Measurements from ENCODE around the gene AMOTL1. TPM values are rescaled to one million over a fixed set of nuclear protein-coding genes. Genes with fewer than 3 reads are reported as not detected.
A peak's percentile ranks its signal among the peaks of the same experiment; 100 is the strongest.

The AMOTL1 gene
- total and polyA plus RNA-seq, 12 donors = 3.1 to 115 (median 68.3) TPM

DNA sequence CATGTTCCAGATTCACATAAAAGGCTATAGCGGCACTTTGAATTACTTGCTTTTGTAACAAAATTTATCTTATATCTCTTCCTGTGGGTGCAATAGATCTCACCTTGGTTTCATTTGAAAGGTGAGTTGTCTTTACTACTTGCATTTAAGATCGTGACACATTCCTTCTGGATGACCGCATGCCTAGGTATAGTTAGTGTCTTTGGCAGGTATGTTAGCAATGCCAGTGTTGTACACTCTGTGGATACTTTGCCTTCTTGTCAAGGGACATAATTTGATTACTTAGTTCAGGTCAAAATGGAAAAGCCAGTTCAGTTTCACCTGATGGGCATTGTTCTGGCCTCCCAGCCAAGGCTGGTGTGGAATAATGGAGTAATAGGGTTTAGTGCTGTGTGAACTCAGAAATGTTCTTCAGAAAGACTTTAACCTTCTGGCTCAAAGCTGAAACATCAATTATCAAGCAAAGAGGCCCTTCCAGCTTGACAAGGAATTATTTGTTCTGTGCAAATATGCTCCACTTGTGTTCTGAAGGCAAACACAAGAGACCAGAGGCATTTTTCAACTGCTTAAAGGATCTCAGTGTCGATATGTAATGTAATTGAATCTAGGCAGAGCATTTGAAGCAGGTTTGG lies 64.6 kb downstream of the AMOTL1 start:
- no peak overlapping the region for H3K4me3 ChIP-seq
- peaks cover 0 to 92% (median 36%) of the 10 kb centered on the region in 9 donors for H3K36me3 ChIP-seq
- H3K4me1 ChIP-seq = peaks cover 0 to 33% (median 6%) of the 10 kb centered on the region in 9 donors
- TF ChIP-seq CTCF (IDR thresholded peaks at IDR 0.05) = no peak
- H3K27me3 ChIP-seq = no peaks in the 10 kb centered on the region
- no peaks in the 10 kb centered on the region for H3K9me3 ChIP-seq
- intact Hi-C loops (cut with DNase I) = no loop called here
- no peak overlapping the region for H3K27ac ChIP-seq
- no peak for DNase-seq
- WGBS, 2 donors = 97 to 98% methylated on average over 4 of the region's 4 CpGs
- no peak for ATAC-seq

DNA sequence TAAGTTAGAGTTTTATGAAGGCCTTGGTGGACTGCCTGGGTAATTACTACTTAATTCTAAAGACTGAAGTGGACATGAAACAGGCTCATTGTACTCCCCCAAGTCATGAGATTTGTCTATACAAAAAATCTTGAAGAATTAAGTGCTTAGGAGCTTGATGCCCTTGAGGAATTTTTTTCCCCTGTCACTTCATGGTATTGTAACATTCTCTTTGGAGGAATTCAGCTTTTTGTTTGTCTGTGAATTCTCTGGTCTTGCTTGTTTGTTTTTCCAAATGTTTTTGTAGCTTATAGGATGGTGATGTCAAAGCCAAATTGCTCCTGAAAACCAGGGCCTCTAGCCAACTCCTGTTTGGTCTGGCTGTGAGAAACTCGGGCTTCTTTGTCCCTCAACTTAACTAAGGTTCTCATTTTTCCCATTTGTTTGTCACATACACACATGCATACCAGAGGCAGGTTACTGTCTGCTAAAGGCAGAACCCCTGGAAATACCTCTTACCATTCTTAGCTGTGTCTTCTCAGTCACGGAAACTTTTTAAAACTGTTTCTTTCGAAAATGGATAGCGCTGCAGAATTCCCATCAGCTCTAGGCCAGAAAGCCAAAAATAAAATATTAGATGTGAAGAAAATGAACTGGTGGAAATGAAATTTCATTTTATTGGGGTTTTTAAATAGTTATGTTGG lies 66.9 kb downstream of the AMOTL1 start:
- peak overlapping the region in 1 of 10 donors; percentile 4 for H3K27ac ChIP-seq
- ATAC-seq (no peak), DNase-seq (no peak)
- 75 to 80% methylated on average over 4 of the region's 4 CpGs for WGBS, 2 donors
- intact Hi-C loops (cut with DNase I) = no loop called here
- no peaks in the 10 kb centered on the region for H3K9me3 ChIP-seq
- no peak for TF ChIP-seq CTCF (IDR thresholded peaks at IDR 0.05)
- peaks cover 0 to 82% (median 32%) of the 10 kb centered on the region in 9 donors for H3K36me3 ChIP-seq
- no peaks in the 10 kb centered on the region for H3K27me3 ChIP-seq
- peaks cover 0 to 53% (median 17%) of the 10 kb centered on the region in 9 donors for H3K4me1 ChIP-seq
- H3K4me3 ChIP-seq = no peak overlapping the region

DNA sequence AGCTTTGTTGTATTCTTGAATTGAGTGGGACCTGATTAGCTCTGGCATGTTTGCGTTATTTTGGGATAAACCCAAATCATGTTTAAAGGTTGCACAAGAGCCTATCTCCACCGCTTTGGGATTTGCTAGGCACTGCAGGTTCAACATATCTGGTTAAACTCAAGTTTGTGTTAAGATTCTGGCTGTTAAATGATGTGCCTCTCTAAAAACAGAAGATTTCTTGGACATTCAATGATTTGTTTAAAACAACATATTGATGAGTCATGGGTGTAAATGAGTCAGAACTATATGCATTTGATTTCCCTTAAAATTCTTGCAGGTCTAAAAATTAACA lies 67.4 kb downstream of the AMOTL1 start:
- no peak overlapping the region for H3K27ac ChIP-seq
- ATAC-seq (no peak), DNase-seq (no peak)
- H3K4me3 ChIP-seq = no peak overlapping the region
- H3K27me3 ChIP-seq = no peaks in the 10 kb centered on the region
- intact Hi-C loops (cut with DNase I) = no loop called here
- TF ChIP-seq CTCF (IDR thresholded peaks at IDR 0.05) = no peak
- no peaks in the 10 kb centered on the region for H3K9me3 ChIP-seq
- 83 to 85% methylated on average over 2 of the region's 2 CpGs for WGBS, 2 donors
- H3K36me3 ChIP-seq = peaks cover 0 to 77% (median 27%) of the 10 kb centered on the region in 9 donors
- peaks cover 0 to 53% (median 17%) of the 10 kb centered on the region in 9 donors for H3K4me1 ChIP-seq

GRCh38 chr11:94837317-94837716 lies 69.2 kb downstream of the AMOTL1 start:
- 49 to 75% methylated on average over 2 of the region's 2 CpGs for WGBS, 2 donors
- Histone ChIP-seq H3K9me3 (no peaks in the 10 kb centered on the region), H3K4me1 (peaks cover 0 to 53% (median 17%) of the 10 kb centered on the region in 9 donors), H3K27me3 (peaks cover 0 to 4% (median 0%) of the 10 kb centered on the region in 7 donors), H3K4me3 (no peak overlapping the region), H3K27ac (no peak overlapping the region), H3K36me3 (peaks cover 0 to 77% (median 12%) of the 10 kb centered on the region in 9 donors)
- peak; percentile 68 to 98 (median 86) for ATAC-seq
- no peak for TF ChIP-seq CTCF (IDR thresholded peaks at IDR 0.05)
- intact Hi-C loops (cut with DNase I) = loop anchor here in 1 of 10 donors (1.0 kb wide), 1 partner anchor 18 kb away; no protein-coding TSS in a partner anchor
- peak; percentile 20 to 38 for DNase-seq
